Embryonic facial prominence (tissue), 1 donor: ENCODE results near the gene TCERG1L.

Source experiments
- DNase-seq: peaks from one replicate; pipeline ENCODE4 v3.0.0-alpha.2; 2016; ENCODE audit errors: extremely low spot score

TCERG1L gene

GRCh38 chr10:131270461-131271190 is 40.9 kb downstream of the TCERG1L start:
- DNase-seq: no peak

- no peak for DNase-seq
Observed at GRCh38 chr10:131269776-131270460, 41.6 kb downstream of the TCERG1L start.

- no peak for DNase-seq
Observed at GRCh38 chr10:131267814-131268095, 43.8 kb downstream of the TCERG1L start.

GRCh38 chr10:131266936-131267813 is 44.3 kb downstream of the TCERG1L start:
- DNase-seq: no peak

- no peak for DNase-seq
Observed at GRCh38 chr10:131264110-131264788, 47.3 kb downstream of the TCERG1L start.

- no peak for DNase-seq
Observed at GRCh38 chr10:131261890-131262475, 49.5 kb downstream of the TCERG1L start.

- no peak for DNase-seq
Observed at GRCh38 chr10:131260452-131261211, 50.9 kb downstream of the TCERG1L start.

- no peak for DNase-seq
Observed at GRCh38 chr10:131260031-131260430, 51.5 kb downstream of the TCERG1L start.

GRCh38 chr10:131259535-131259934 is 52.0 kb downstream of the TCERG1L start:
- no peak for DNase-seq

GRCh38 chr10:131258256-131258655 is 53.3 kb downstream of the TCERG1L start:
- no peak for DNase-seq

- DNase-seq: no peak
Observed at GRCh38 chr10:131257027-131257426, 54.5 kb downstream of the TCERG1L start.

GRCh38 chr10:131254859-131255252 is 56.7 kb downstream of the TCERG1L start:
- no peak for DNase-seq

- DNase-seq: no peak
Observed at GRCh38 chr10:131253931-131254858, 57.3 kb downstream of the TCERG1L start.

GRCh38 chr10:131252567-131253276 is 58.8 kb downstream of the TCERG1L start:
- no peak for DNase-seq

- DNase-seq: no peak
Observed at GRCh38 chr10:131251146-131251541, 60.4 kb downstream of the TCERG1L start.

GRCh38 chr10:131250454-131251145 is 60.9 kb downstream of the TCERG1L start:
- no peak for DNase-seq

- no peak for DNase-seq
Observed at GRCh38 chr10:131249955-131250344, 61.6 kb downstream of the TCERG1L start.

- no peak for DNase-seq
Observed at GRCh38 chr10:131249238-131249954, 62.1 kb downstream of the TCERG1L start.
